ENCODE data around the gene WDR45.

WDR45 gene

GRCh38 chrX:49042581-49043219, 37.0 kb downstream of the WDR45 start:
- DNase-seq = no peak

DNA sequence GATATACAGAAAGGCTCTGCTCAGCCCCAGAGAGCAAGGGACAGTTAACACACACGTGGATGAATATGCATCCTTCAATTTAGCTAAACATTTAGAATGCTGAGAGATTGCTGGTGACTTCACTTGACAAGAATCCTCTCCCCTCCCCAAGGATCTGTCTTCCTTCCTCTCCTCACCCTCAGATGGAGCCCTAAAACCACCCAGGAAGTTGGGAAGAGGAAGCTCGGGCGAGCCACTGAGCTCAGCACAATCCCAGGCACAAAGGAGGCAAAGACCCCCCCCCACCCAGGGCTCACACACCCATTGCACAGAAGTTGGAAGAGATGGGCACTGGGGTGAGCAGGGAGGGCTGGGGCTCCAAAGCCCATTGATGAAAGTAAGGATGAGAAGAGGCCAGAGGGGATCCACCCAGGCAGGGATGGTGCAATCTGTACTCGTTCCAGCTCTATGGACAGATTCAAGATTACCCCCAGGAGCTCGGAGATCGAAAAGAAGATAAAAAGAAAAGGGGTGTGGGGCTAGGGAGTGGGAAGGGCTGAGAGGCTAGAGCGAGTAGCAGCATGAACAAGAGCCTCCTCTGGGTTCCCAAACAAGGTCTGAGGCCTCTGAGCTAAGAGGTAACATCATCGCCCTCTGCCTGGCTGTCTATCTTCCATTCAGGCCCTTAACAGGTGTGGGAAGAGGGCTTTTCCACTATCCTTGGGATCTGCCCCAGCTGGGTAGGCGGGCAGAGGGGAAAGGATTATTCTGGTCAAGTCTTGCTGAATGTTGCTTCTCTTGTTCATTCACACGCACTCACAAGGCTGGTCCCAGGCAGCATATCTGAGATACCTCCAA, 37.7 kb downstream of the WDR45 start:
- peak; percentile 18 for DNase-seq

GRCh38 chrX:49040376-49040955, 39.2 kb downstream of the WDR45 start:
- no peak for DNase-seq

- peak; percentile 79 for DNase-seq
Measured at GRCh38 chrX:49039598-49040375, 39.9 kb downstream of the WDR45 start.

DNA sequence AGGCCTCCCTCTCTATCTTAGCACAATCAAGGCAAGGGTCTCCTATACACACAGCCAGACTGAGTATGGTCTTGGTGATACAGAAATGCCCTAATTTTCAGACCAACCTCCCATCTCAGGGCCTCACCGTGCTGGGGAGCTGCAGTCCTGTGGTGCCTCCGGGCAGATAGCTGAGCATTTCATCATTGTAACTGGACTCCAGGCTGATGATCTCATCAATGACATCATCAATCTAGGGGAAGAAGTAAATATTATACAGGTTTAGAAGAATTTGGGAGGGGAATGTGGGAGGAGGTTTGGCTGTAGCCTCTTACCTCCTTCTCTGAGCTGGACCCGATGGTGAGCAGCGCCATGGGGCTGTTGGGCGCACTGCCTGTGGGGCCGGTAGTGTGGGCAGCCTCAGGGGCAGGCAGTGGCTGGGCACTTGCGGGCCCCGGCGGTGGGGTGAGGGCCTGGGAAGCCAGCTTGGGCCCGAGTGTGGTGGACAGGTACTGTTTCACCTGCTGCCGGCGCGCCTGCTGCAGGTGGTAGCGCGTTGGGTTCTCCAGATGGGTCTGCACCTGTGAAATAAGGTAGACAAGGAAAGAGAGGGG, 41.7 kb downstream of the WDR45 start:
- DNase-seq = peak; percentile 14

DNA sequence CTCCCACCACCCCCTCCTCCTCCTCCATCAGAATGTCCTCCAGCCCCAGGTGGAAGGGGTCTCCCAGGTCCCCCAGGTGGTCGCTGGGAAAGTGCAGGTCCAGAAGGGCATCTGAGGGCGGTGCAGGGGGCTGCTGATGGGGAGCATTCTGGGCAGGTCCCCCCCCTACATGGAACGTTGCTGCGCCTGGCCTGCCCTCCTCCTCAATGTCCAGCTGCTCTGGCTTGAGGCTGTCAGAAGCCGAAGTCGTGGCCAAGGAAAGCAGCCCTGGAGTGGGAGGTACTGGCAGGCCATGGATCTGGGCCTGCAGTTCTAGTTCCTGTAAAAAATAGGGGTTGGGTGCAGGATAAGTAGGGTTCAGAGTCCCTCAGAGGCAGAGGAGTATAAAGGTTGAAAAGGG, 49.4 kb downstream of the WDR45 start:
- DNase-seq = no peak

DNA sequence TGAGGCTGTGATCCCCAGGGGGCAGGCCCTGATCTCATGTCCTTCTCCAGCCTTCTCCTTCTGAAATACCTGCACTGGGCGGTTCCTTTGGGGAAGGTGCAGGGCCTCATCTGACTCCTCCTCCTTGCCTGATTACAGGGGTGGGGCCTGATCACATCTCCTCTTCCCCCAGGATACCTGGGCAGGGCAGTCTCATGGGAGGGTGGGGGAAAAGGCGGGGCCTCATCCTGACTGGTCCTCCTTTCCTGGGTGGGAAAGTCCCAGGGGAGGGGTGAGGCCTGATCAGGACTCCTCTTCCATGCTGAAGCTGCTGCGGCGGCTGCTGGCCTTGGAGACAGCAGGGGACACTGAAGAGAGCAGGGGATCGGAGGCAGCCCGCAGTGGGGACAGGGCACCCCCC, 49.8 kb downstream of the WDR45 start:
- DNase-seq = no peak
